ENCODE measurements around the gene NCAPD2.
"Not testable (repeated sequence)": the region's sequence is repeated elsewhere in the genome, so short reads cannot be mapped to it uniquely, and the experiment has no call there.

Gene NCAPD2

GRCh38 chr12:6476489-6476888 is 17.4 kb upstream of the NCAPD2 start:
- no peak overlapping the region for H3K4me3 ChIP-seq (ENCODE audit: low read depth, low read length)
- no peak for TF ChIP-seq MAX (IDR thresholded peaks at IDR 0.05; ENCODE audit: low read depth, low read length)
- DNase-seq (ENCODE audit: low read depth) = no peak

GRCh38 chr12:6477601-6478377 is 16.1 kb upstream of the NCAPD2 start:
- not testable (repeated sequence) for H3K4me3 ChIP-seq (ENCODE audit: low read depth, low read length); DNase-seq (ENCODE audit: low read depth)

GRCh38 chr12:6478416-6478815 is 15.5 kb upstream of the NCAPD2 start:
- H3K4me3 ChIP-seq (ENCODE audit: low read depth, low read length) = no peak overlapping the region
- no peak for DNase-seq (ENCODE audit: low read depth)
- TF ChIP-seq POLR2A (IDR thresholded peaks at IDR 0.05; ENCODE audit: extremely low read depth, insufficient read length) = no peak
- TF ChIP-seq MYC (IDR thresholded peaks at IDR 0.05; ENCODE audit: low read depth, low read length) = no peak
- TF ChIP-seq MAX (IDR thresholded peaks at IDR 0.05; ENCODE audit: low read depth, low read length) = no peak
- no peak for TF ChIP-seq CTCF (IDR thresholded peaks at IDR 0.05; ENCODE audit: low read depth, low read length)

- no peak overlapping the region for H3K4me3 ChIP-seq (ENCODE audit: low read depth, low read length)
- DNase-seq (ENCODE audit: low read depth) = no peak
- no peak for TF ChIP-seq CTCF (IDR thresholded peaks at IDR 0.05; ENCODE audit: low read depth, low read length)
These were observed 5.7 kb upstream of the NCAPD2 start for GRCh38 chr12:6488240-6488639.

- no peak overlapping the region for H3K4me3 ChIP-seq (ENCODE audit: low read depth, low read length)
- no peak for DNase-seq (ENCODE audit: low read depth)
- TF ChIP-seq MAX (IDR thresholded peaks at IDR 0.05; ENCODE audit: low read depth, low read length) (no peak), CTCF (IDR thresholded peaks at IDR 0.05; ENCODE audit: low read depth, low read length) (no peak), MYC (IDR thresholded peaks at IDR 0.05; ENCODE audit: low read depth, low read length) (no peak), POLR2A (IDR thresholded peaks at IDR 0.05; ENCODE audit: extremely low read depth, insufficient read length) (no peak)
These were observed 4.5 kb upstream of the NCAPD2 start for GRCh38 chr12:6489449-6489848.

GRCh38 chr12:6490673-6491072 is 3.2 kb upstream of the NCAPD2 start:
- H3K4me3 ChIP-seq (ENCODE audit: low read depth, low read length); DNase-seq (ENCODE audit: low read depth): not testable (repeated sequence)

- DNase-seq (ENCODE audit: low read depth) = peak; percentile 97
- TF ChIP-seq MYC (IDR thresholded peaks at IDR 0.05; ENCODE audit: low read depth, low read length) = peak; percentile 39; the same call in 1 of the 2 replicates
- no peak for TF ChIP-seq CTCF (IDR thresholded peaks at IDR 0.05; ENCODE audit: low read depth, low read length)
- TF ChIP-seq POLR2A (IDR thresholded peaks at IDR 0.05; ENCODE audit: extremely low read depth, insufficient read length) = peak; percentile 88
- TF ChIP-seq MAX (IDR thresholded peaks at IDR 0.05; ENCODE audit: low read depth, low read length) = peak; percentile 42; the same call in 1 of the 2 replicates
- H3K4me3 ChIP-seq (ENCODE audit: low read depth, low read length) = peak within 1 kb of the TSS; percentile 95
These were observed 935 bp upstream of the NCAPD2 start, which contains the start of gene MRPL51 for GRCh38 chr12:6492838-6493496. Gene MRPL51 (minus strand): TSS chr12:6493262. CDS start chr12:6493136, 126 bp downstream.
